HCT116 (cell line): ENCODE results near the gene IFNA14.

Experiments
- CEBPB ChIP-seq: IDR thresholded peaks from 2 replicates; pipeline ENCODE4 v1.6.1; 2012; ENCODE audit warnings: low read depth
- EGR1 ChIP-seq: IDR thresholded peaks from 2 replicates; pipeline ENCODE4 v1.6.1; 2012; ENCODE audit warnings: low read depth
- EZH2 ChIP-seq: fragments of 200-600 bp; sonication (generic); IDR thresholded peaks from 2 replicates; pipeline ENCODE4 v1.6.1; 2017; ENCODE audit warnings: antibody characterized with exemption, mixed run types
- JUND ChIP-seq: IDR thresholded peaks from 2 replicates; pipeline ENCODE4 v1.6.1; 2012
- POLR2A ChIP-seq: IDR thresholded peaks from 2 replicates; pipeline ENCODE4 v1.7.0; 2011; ENCODE audit warnings: borderline replicate concordance; ENCODE audit not compliant: insufficient read depth, insufficient read length; ENCODE audit errors: extremely low read depth
- POLR2AphosphoS5 ChIP-seq: IDR thresholded peaks from 2 replicates; pipeline ENCODE4 v1.6.1; 2011; ENCODE audit warnings: mild to moderate bottlenecking, low read depth, low read length, moderate library complexity
- RAD21 ChIP-seq: IDR thresholded peaks from 2 replicates; pipeline ENCODE4 v1.6.1; 2012; ENCODE audit warnings: low read depth, mild to moderate bottlenecking
- SP1 ChIP-seq: IDR thresholded peaks from 2 replicates; pipeline ENCODE4 v1.6.1; 2012; ENCODE audit warnings: low read depth
- ZNF274 ChIP-seq: fragments of 200-500 bp; sonication (Bioruptor generic); IDR thresholded peaks from 2 replicates; pipeline ENCODE4 v1.6.1; 2014; ENCODE audit warnings: mild to moderate bottlenecking, low read depth, low read length, inconsistent platforms
- TF ChIP-seq, protein P1 (sequence below), 3 experiments: fragments of 200-600 bp in 1 of 3; sonication (generic) in 1 of 3; IDR thresholded peaks in 2 of 3; conservative IDR thresholded peaks in 1 of 3; 2 replicates each; pipeline ENCODE4 v1.5.1; 2012 to 2017; ENCODE audit warnings: low read depth in 2 of 3, low read length in 2 of 3, antibody characterized with exemption in 1 of 3, borderline replicate concordance in 1 of 3, control low read depth in 1 of 3, mild to moderate bottlenecking in 1 of 3, mixed read lengths in 1 of 3, mixed run types in 1 of 3, moderate library complexity in 1 of 3; ENCODE audit not compliant: insufficient read depth in 1 of 3
- TF ChIP-seq, protein P2 (sequence below): IDR thresholded peaks from 2 replicates; pipeline ENCODE4 v1.6.1; 2012; ENCODE audit warnings: low read depth
- TF ChIP-seq, protein P3 (sequence below): IDR thresholded peaks from 2 replicates; pipeline ENCODE4 v1.6.1; 2011; ENCODE audit warnings: mild to moderate bottlenecking, low read length, moderate library complexity; ENCODE audit not compliant: insufficient replicate concordance; ENCODE audit errors: extremely low read depth

- TF ChIP-seq SP1 (no peak), CEBPB (no peak), EZH2 (no peak), POLR2A (no peak), RAD21 (no peak), POLR2AphosphoS5 (no peak), EGR1 (no peak), JUND (no peak), ZNF274 (no peak)
- TF ChIP-seq, protein P1, sequence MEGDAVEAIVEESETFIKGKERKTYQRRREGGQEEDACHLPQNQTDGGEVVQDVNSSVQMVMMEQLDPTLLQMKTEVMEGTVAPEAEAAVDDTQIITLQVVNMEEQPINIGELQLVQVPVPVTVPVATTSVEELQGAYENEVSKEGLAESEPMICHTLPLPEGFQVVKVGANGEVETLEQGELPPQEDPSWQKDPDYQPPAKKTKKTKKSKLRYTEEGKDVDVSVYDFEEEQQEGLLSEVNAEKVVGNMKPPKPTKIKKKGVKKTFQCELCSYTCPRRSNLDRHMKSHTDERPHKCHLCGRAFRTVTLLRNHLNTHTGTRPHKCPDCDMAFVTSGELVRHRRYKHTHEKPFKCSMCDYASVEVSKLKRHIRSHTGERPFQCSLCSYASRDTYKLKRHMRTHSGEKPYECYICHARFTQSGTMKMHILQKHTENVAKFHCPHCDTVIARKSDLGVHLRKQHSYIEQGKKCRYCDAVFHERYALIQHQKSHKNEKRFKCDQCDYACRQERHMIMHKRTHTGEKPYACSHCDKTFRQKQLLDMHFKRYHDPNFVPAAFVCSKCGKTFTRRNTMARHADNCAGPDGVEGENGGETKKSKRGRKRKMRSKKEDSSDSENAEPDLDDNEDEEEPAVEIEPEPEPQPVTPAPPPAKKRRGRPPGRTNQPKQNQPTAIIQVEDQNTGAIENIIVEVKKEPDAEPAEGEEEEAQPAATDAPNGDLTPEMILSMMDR (IDR thresholded peaks at IDR 0.05 in 2 of 3, conservative IDR thresholded peaks at IDR 0.05 in 1 of 3; ENCODE audit: borderline replicate concordance in 1 of 3, insufficient read depth in 1 of 3, low read depth in 2 of 3, low read length in 2 of 3), result no peak
- TF ChIP-seq, protein P2, sequence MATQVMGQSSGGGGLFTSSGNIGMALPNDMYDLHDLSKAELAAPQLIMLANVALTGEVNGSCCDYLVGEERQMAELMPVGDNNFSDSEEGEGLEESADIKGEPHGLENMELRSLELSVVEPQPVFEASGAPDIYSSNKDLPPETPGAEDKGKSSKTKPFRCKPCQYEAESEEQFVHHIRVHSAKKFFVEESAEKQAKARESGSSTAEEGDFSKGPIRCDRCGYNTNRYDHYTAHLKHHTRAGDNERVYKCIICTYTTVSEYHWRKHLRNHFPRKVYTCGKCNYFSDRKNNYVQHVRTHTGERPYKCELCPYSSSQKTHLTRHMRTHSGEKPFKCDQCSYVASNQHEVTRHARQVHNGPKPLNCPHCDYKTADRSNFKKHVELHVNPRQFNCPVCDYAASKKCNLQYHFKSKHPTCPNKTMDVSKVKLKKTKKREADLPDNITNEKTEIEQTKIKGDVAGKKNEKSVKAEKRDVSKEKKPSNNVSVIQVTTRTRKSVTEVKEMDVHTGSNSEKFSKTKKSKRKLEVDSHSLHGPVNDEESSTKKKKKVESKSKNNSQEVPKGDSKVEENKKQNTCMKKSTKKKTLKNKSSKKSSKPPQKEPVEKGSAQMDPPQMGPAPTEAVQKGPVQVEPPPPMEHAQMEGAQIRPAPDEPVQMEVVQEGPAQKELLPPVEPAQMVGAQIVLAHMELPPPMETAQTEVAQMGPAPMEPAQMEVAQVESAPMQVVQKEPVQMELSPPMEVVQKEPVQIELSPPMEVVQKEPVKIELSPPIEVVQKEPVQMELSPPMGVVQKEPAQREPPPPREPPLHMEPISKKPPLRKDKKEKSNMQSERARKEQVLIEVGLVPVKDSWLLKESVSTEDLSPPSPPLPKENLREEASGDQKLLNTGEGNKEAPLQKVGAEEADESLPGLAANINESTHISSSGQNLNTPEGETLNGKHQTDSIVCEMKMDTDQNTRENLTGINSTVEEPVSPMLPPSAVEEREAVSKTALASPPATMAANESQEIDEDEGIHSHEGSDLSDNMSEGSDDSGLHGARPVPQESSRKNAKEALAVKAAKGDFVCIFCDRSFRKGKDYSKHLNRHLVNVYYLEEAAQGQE, result no peak
- TF ChIP-seq, protein P3, sequence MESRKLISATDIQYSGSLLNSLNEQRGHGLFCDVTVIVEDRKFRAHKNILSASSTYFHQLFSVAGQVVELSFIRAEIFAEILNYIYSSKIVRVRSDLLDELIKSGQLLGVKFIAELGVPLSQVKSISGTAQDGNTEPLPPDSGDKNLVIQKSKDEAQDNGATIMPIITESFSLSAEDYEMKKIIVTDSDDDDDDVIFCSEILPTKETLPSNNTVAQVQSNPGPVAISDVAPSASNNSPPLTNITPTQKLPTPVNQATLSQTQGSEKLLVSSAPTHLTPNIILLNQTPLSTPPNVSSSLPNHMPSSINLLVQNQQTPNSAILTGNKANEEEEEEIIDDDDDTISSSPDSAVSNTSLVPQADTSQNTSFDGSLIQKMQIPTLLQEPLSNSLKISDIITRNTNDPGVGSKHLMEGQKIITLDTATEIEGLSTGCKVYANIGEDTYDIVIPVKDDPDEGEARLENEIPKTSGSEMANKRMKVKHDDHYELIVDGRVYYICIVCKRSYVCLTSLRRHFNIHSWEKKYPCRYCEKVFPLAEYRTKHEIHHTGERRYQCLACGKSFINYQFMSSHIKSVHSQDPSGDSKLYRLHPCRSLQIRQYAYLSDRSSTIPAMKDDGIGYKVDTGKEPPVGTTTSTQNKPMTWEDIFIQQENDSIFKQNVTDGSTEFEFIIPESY, result no peak
These were observed 5.6 kb downstream of the IFNA14 start for GRCh38 chr9:21234153-21234687.
